ENCODE data around the gene USO1. TPM values are rescaled to one million over a fixed set of nuclear protein-coding genes. Genes with fewer than 3 reads are reported as not detected.
A peak's percentile ranks its signal among the peaks of the same experiment; 100 is the strongest.

Gene USO1
- total and polyA plus RNA-seq, 9 of the 15 experiments (the other 6 are each of a cell fraction or from before 2014, with no cell fraction given) = 19.3 to 97.8 (median 48.5) TPM

- TF ChIP-seq RERE (CRISPR knock-in tag; IDR thresholded peaks at IDR 0.05; ENCODE audit: borderline replicate concordance) (no peak), ZBED1 (IDR thresholded peaks at IDR 0.05) (no peak), ZNF583 (CRISPR knock-in tag; IDR thresholded peaks at IDR 0.05) (0 out of 2 replicates have a peak, but pooled peaks have one; percentile 66), MCM2 (IDR thresholded peaks at IDR 0.05; ENCODE audit: low read depth) (no peak), ZNF785 (CRISPR knock-in tag; IDR thresholded peaks at IDR 0.05) (no peak), EHMT2 (IDR thresholded peaks at IDR 0.05) (no peak), PYGO2 (tag; IDR thresholded peaks at IDR 0.05) (peak; percentile 83), THRB (CRISPR knock-in tag; conservative IDR thresholded peaks at IDR 0.05) (0 out of 2 replicates have a peak, but pooled peaks have one; percentile 51), ZNF551 (CRISPR knock-in tag; IDR thresholded peaks at IDR 0.05) (no peak), SAP30 (IDR thresholded peaks at IDR 0.05; ENCODE audit: borderline replicate concordance, insufficient read depth, low read depth, low read length, poor library complexity, severe bottlenecking) (no peak), ZNF778 (CRISPR knock-in tag; IDR thresholded peaks at IDR 0.05) (no peak), ZNF232 (CRISPR knock-in tag; IDR thresholded peaks at IDR 0.05) (no peak), ZNF184 (CRISPR knock-in tag; IDR thresholded peaks at IDR 0.05) (no peak), ATF7 (IDR thresholded peaks at IDR 0.05) (no peak), ZNF766 (CRISPR knock-in tag; conservative IDR thresholded peaks at IDR 0.05) (0 out of 2 replicates have a peak, but pooled peaks have one; percentile 60), ZNF253 (CRISPR knock-in tag; conservative IDR thresholded peaks at IDR 0.05) (no peak)
- TF ChIP-seq, protein P1, sequence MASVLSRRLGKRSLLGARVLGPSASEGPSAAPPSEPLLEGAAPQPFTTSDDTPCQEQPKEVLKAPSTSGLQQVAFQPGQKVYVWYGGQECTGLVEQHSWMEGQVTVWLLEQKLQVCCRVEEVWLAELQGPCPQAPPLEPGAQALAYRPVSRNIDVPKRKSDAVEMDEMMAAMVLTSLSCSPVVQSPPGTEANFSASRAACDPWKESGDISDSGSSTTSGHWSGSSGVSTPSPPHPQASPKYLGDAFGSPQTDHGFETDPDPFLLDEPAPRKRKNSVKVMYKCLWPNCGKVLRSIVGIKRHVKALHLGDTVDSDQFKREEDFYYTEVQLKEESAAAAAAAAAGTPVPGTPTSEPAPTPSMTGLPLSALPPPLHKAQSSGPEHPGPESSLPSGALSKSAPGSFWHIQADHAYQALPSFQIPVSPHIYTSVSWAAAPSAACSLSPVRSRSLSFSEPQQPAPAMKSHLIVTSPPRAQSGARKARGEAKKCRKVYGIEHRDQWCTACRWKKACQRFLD (CRISPR knock-in tag; IDR thresholded peaks at IDR 0.05) = peak; percentile 73; the same call in 1 of the 2 replicates
- TF ChIP-seq, protein P2, sequence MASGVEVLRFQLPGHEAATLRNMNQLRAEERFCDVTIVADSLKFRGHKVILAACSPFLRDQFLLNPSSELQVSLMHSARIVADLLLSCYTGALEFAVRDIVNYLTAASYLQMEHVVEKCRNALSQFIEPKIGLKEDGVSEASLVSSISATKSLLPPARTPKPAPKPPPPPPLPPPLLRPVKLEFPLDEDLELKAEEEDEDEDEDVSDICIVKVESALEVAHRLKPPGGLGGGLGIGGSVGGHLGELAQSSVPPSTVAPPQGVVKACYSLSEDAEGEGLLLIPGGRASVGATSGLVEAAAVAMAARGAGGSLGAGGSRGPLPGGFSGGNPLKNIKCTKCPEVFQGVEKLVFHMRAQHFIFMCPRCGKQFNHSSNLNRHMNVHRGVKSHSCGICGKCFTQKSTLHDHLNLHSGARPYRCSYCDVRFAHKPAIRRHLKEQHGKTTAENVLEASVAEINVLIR (CRISPR knock-in tag; IDR thresholded peaks at IDR 0.05) = no peak
- TF ChIP-seq, protein P3, sequence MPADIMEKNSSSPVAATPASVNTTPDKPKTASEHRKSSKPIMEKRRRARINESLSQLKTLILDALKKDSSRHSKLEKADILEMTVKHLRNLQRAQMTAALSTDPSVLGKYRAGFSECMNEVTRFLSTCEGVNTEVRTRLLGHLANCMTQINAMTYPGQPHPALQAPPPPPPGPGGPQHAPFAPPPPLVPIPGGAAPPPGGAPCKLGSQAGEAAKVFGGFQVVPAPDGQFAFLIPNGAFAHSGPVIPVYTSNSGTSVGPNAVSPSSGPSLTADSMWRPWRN (IDR thresholded peaks at IDR 0.05; ENCODE audit: low read depth) = no peak
These were observed 109.9 kb downstream of the USO1 start (continued) for GRCh38 chr4:75834095-75834771.
